LoVo (cell line): ENCODE data around the gene QKI.
"Not testable (repeated sequence)": the region's sequence is repeated elsewhere in the genome, so short reads cannot be mapped to it uniquely, and the experiment has no call there.

Source experiments
- DNase-seq: peaks from one replicate; pipeline ENCODE4 v3.0.0-alpha.2; 2016; ENCODE audit warnings: low spot score

Gene QKI

GRCh38 chr6:163414117-163414945 lies at the start of gene QKI:
QKI (plus strand) TSS chr6:163414718; CDS start chr6:163415194, 476 bp downstream.
- DNase-seq: peak; percentile 55

GRCh38 chr6:163366288-163366687 lies 48.2 kb upstream of the QKI start:
- no peak for DNase-seq

GRCh38 chr6:163367497-163368183 lies 46.9 kb upstream of the QKI start:
- no peak for DNase-seq

- no peak for DNase-seq
These were observed 45.4 kb upstream of the QKI start for GRCh38 chr6:163369141-163369540.

GRCh38 chr6:163369628-163370365 lies 44.7 kb upstream of the QKI start:
- DNase-seq: no peak

- no peak for DNase-seq
These were observed 43.9 kb upstream of the QKI start for GRCh38 chr6:163370464-163371117.

GRCh38 chr6:163371129-163371528 lies 43.4 kb upstream of the QKI start:
- DNase-seq: no peak

GRCh38 chr6:163373240-163373639 lies 41.3 kb upstream of the QKI start:
- no peak for DNase-seq

GRCh38 chr6:163375361-163375760 lies 39.2 kb upstream of the QKI start:
- DNase-seq: no peak

GRCh38 chr6:163376187-163376586 lies 38.3 kb upstream of the QKI start:
- no peak for DNase-seq

GRCh38 chr6:163377561-163377960 lies 37.0 kb upstream of the QKI start:
- no peak for DNase-seq

GRCh38 chr6:163380216-163380615 lies 34.3 kb upstream of the QKI start:
- no peak for DNase-seq

- DNase-seq: no peak
These were observed 33.3 kb upstream of the QKI start for GRCh38 chr6:163381118-163381756.

GRCh38 chr6:163383396-163383795 lies 31.1 kb upstream of the QKI start:
- DNase-seq: not testable (repeated sequence)

GRCh38 chr6:163383912-163384311 lies 30.6 kb upstream of the QKI start:
- DNase-seq: no peak

GRCh38 chr6:163384510-163384909 lies 30.0 kb upstream of the QKI start:
- DNase-seq: no peak

- DNase-seq: not testable (repeated sequence)
These were observed 29.0 kb upstream of the QKI start for GRCh38 chr6:163385503-163385902.

- DNase-seq: no peak
These were observed 28.1 kb upstream of the QKI start for GRCh38 chr6:163386329-163386908.

GRCh38 chr6:163387317-163387716 lies 27.2 kb upstream of the QKI start:
- DNase-seq: peak; percentile 35

GRCh38 chr6:163389354-163389753 lies 25.2 kb upstream of the QKI start:
- no peak for DNase-seq

GRCh38 chr6:163390770-163391169 lies 23.7 kb upstream of the QKI start:
- no peak for DNase-seq
